Activated B cell treated with CpG ODN at 0.5 μM for 24 hours (primary cell): ENCODE measurements around the gene POLE. TPM values are rescaled to one million over a fixed set of nuclear protein-coding genes. Genes with fewer than 3 reads are reported as not detected.

Experiments used
- ATAC-seq: fragments of 200-7000 bp; cut with Tn5 transposase; one replicate; pipeline ENCODE4 v1.10.0; 2021; ENCODE audit warnings: low read depth, mild to moderate bottlenecking, moderate library complexity
- CTCF ChIA-PET: fragments of 350-600 bp; sonication (Branson Sonifier 250); formaldehyde crosslinking; loops from one replicate; lab custom pipeline; 2021; ENCODE audit warnings: antibody characterized with exemption; lab: Charles Lee
- POLR2A ChIA-PET: fragments of 350-600 bp; sonication (Branson Sonifier 250); formaldehyde crosslinking; loops from one replicate; lab custom pipeline; 2021; ENCODE audit warnings: antibody characterized with exemption; lab: Charles Lee
- DNase-seq: peaks from one replicate; pipeline ENCODE4 v3.0.0; 2022
- H3K27ac Mint-ChIP-seq: one replicate; pipeline ENCODE4 v1.8.0; 2020; ENCODE audit warnings: mixed read lengths
- H3K27me3 Mint-ChIP-seq: one replicate; pipeline ENCODE4 v1.8.0; 2021; ENCODE audit warnings: mixed read lengths
- H3K36me3 Mint-ChIP-seq: one replicate; pipeline ENCODE4 v1.8.0; 2021; ENCODE audit warnings: low read depth, mixed read lengths
- H3K4me1 Mint-ChIP-seq: one replicate; pipeline ENCODE4 v1.8.0; 2021; ENCODE audit warnings: mixed read lengths
- H3K4me3 Mint-ChIP-seq: one replicate; pipeline ENCODE4 v1.8.0; 2020; ENCODE audit warnings: mild to moderate bottlenecking, mixed read lengths
- H3K9me3 Mint-ChIP-seq: one replicate; pipeline ENCODE4 v1.8.0; 2020; ENCODE audit warnings: mixed read lengths
- CTCF ChIP-seq: fragments of 200-600 bp; IDR thresholded peaks from one replicate; pipeline ENCODE4 v1.8.0; 2022; ENCODE audit warnings: antibody characterized with exemption, mild to moderate bottlenecking
- intact Hi-C: fragments of 100-400 bp; cut with micrococcal nuclease; formaldehyde crosslinking; loops from one replicate; pipeline ENCODE4 v1.15.1; 2024
- total RNA-seq: library from RNA; stranded (reverse); gene quantifications from 2 replicates; pipeline ENCODE4 v1.2.3, GENCODE V29; 2022

The POLE gene
- total RNA-seq, 1 donor from 2014 or later, result 64.3 TPM

GRCh38 chr12:132623072-132623869 is 63.9 kb downstream of the POLE start:
- no peaks in the 10 kb centered on the region for H3K4me1 Mint-ChIP-seq
- H3K27ac Mint-ChIP-seq, result no peak overlapping the region
- H3K9me3 Mint-ChIP-seq, result no peaks in the 10 kb centered on the region
- DNase-seq (no peak), ATAC-seq (no peak)
- intact Hi-C loops, result no loop called here
- ChIA-PET POLR2A (no interaction called here), CTCF (no interaction called here)
- TF ChIP-seq CTCF, result no peak
- H3K4me3 Mint-ChIP-seq, result no peak overlapping the region
- peaks cover 14% of the 10 kb centered on the region for H3K36me3 Mint-ChIP-seq
- H3K27me3 Mint-ChIP-seq, result no peaks in the 10 kb centered on the region

GRCh38 chr12:132622437-132623071 is 64.6 kb downstream of the POLE start:
- ChIA-PET POLR2A (no interaction called here), CTCF (no interaction called here)
- H3K36me3 Mint-ChIP-seq, result peaks cover 14% of the 10 kb centered on the region
- H3K27me3 Mint-ChIP-seq, result peaks cover 6% of the 10 kb centered on the region
- ATAC-seq (no peak), DNase-seq (no peak)
- H3K4me3 Mint-ChIP-seq, result no peak overlapping the region
- intact Hi-C loops, result no loop called here
- no peaks in the 10 kb centered on the region for H3K9me3 Mint-ChIP-seq
- H3K4me1 Mint-ChIP-seq, result peaks cover 5% of the 10 kb centered on the region
- H3K27ac Mint-ChIP-seq, result no peak overlapping the region
- TF ChIP-seq CTCF, result no peak

- Mint-ChIP-seq H3K27ac (no peak overlapping the region), H3K4me1 (peaks cover 6% of the 10 kb centered on the region), H3K9me3 (no peaks in the 10 kb centered on the region), H3K36me3 (peaks cover 14% of the 10 kb centered on the region), H3K4me3 (no peak overlapping the region), H3K27me3 (peaks cover 9% of the 10 kb centered on the region)
- ATAC-seq (no peak), DNase-seq (no peak)
- TF ChIP-seq CTCF, result no peak
- intact Hi-C loops, result no loop called here
- ChIA-PET CTCF (no interaction called here), POLR2A (no interaction called here)
Observed at GRCh38 chr12:132621657-132622435, 65.3 kb downstream of the POLE start.

GRCh38 chr12:132620899-132621656 is 66.1 kb downstream of the POLE start:
- peaks cover 14% of the 10 kb centered on the region for H3K36me3 Mint-ChIP-seq
- no peak for DNase-seq
- ChIA-PET POLR2A (no interaction called here), CTCF (no interaction called here)
- no peak overlapping the region for H3K27ac Mint-ChIP-seq
- no peak for ATAC-seq
- no peak overlapping the region for H3K4me3 Mint-ChIP-seq
- H3K9me3 Mint-ChIP-seq, result no peaks in the 10 kb centered on the region
- peaks cover 9% of the 10 kb centered on the region for H3K27me3 Mint-ChIP-seq
- TF ChIP-seq CTCF, result no peak
- H3K4me1 Mint-ChIP-seq, result peaks cover 6% of the 10 kb centered on the region
- intact Hi-C loops, result no loop called here
